Measurements from ENCODE around the gene NFIX.

NFIX gene

DNA sequence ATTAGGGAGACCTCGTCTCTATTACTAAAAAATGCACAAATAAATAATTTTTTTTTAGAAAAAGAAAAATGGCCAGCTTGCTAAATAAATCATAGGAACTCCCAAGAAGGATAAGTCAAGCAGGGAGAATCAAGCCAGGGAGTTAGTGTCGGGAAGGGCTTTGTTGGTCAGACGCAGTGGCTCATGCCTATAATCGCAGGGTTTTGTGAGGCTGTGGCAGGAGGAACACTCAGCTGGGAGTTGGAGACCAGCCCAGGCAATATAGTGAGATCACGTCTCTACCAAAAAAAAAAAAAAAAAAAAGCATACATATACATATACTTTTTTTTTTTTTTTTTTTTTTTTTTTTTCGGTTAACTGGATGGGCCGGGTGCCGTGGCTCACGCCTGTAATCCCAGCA is 131.8 kb downstream of the NFIX start:
- no peak for DNase-seq (ENCODE audit: low read depth in 2 of 2)

DNA sequence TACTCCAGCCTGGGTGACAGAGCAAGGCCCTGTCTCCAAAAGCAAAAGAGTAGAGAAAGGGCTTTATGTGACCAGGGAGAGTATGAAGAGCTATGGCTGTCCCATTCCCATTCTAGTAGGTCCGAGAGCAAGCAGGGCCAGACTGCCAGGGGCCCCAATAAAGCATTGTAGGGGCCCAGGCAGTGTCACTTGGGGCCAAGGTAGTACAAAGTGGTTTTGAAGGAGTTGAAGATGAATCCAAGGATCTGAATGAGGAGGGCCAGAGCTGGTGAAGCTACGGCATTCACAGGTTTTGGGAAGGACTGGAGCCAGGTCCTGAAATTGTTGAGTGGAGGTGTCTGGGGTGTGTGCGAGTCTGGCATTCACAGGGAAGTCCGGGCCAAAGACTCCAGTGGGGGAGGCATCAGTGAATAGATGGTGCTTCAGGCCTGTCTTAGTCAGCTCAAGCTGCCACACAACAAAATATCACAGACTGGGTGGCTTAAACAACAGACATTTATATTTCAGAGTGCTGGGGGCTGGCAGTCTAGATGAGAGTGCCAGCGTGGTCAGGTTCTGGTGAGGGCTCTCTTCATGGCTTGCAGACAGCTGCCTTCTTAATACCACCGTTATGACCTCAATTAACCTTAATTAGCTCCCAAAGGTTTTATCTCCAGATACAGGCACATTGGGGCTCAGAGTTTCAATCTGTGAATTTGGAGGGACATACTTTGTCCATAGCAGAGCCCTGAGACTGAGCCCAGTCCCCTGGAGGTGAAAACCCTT is 132.7 kb downstream of the NFIX start:
- DNase-seq (ENCODE audit: low read depth in 2 of 2) = no peak

DNA sequence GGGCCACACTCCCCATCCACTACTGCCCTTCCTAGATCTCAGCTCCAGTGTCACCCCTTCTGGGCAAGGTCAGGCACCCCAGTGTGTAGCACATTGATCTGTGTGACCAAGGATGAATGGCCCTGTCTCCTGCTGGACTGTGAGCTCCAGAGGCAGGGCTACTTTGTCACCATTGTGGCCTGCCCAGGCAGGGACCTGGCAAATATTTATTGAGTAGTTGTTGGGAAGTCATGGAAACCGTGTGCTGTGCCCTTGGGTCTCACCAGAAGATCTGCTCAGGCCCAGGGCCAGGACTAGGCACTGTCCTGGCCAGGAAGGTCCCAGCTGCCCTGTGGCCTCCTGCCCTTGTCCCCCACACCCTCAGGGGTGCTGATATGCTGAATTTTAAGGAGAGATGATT is 133.3 kb downstream of the NFIX start:
- no peak for DNase-seq (ENCODE audit: low read depth in 2 of 2)

DNA sequence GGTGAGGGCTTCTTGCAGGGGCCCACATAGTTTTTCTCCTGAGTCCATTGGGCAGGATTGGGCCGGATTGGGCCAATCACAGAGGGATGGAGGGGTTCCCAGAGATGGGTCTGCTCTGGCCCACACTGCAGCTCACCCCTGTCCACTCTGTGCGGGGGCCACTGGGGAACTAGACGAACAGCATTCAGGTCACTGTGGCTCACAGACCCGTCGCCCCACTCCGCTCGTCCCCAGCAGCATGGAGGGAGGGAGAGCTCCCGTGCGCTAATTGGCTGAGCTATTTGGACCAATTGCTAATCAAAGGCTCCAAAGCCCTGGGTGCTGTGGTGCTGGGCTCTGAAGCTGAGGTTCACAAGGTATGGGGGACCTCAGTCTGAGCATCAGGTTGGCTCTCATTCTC is 134.1 kb downstream of the NFIX start:
- no peak for DNase-seq (ENCODE audit: low read depth in 2 of 2)

DNA sequence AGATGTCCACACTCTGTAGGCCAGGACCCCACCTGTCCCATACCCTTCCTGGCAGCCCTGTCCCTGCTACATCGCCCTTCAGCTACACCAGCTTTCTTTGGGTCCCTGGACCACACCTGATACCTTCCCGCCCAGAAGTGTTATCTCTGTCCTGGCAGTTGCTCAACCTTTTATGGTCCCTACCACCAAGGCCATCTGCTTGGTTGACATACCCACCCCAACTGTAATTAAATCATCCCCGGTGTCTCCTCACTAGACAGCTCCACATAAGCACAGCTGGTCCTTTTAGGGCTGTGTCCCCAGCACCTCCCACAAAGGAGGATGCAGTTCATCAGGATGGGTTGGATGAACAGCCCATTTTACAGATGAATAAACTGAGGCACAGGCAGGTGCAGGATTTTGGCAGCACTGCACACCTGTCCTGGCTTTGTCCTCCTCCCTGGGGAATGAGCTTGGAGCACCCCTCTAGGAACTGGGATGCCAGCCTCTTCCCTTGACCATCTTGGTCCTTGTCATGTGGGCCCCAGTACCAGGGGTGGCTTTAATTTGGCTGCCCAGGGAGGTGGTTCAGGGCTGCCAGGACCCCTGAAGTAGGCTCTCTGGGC is 135.7 kb downstream of the NFIX start:
- no peak for DNase-seq (ENCODE audit: low read depth in 2 of 2)

DNA sequence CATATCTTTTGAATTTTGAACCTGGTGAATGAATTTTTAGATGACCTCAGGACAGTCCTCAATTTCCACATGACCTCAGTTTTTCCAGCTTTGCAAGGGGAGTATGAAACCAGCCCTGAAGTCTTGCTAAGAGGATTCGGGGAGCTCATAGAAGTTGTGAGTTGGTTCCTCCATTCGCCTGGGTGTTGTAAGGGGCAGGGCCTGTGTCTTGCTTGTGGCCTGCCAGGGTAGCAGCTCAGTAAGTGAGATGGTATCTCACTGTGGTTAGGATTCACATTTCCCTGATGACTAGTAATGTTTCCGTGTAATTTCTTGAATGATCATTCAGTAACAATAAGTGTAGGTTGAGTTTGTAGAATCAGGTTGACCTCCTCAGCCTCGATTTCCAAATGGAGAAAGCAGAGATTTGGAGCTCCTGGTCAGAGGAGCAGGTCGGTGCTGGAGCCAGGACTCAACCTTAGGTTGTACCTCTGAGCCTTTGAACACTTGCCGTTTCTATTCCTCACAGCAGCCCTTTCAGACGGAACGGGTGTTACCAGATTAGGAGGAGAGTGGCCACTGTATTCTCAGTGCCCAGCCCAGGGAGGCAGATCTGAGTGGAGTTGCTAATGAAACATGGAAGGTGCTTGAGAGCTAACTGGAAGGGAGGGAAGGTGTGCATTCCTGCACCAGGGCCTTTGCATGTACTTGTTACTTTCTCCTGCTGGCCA is 137.4 kb downstream of the NFIX start:
- DNase-seq (ENCODE audit: low read depth in 2 of 2) = peak in 1 of 2 donors; percentile 59

DNA sequence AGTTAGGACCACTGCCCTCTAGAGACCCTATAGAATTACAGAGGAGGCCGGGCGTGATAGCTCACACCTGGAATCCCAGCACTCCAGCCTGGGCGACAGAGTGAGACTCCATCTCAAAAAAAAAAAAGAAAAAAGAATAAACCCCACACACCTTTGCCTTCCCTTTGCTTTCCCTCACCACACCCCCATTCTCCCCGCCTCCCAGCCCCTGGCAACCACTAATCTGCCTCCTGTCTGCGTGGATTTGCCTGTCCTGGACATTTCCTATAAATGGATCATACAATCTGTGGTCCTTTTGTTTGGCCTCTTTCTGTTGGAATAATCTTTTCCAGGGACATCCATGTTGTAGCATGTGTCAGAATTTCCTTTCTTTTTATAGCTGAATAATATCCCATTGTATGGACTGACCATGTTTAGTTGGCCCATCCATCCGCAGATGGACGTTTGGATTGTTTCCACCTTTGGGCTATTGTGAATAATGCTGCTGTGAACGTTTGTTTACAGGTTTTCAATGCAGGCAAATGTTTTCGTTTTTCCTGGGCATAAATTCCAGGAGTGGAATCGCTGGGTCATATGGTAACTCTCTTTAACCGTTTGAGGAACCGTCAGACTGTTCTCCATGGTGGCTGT is 138.1 kb downstream of the NFIX start:
- DNase-seq (ENCODE audit: low read depth in 2 of 2) = no peak

DNA sequence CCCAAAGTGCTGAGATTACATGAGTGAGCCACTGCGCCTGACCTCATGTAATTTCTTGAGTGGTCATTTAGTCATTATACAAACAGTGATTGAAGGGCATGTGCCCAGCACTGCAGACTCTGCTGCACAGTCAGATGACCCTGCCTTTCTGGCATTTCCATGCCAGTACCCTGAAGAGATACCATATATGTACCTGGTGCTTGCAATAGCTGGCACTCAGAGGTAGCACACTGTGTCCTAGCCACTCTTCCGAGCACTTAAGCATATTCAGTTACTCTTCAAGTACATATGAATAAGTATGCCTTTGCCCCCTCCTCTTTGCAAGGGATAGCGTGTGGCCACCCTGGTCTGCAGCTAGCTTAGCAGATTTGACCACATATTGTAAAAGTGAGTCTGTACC is 139.4 kb downstream of the NFIX start:
- DNase-seq (ENCODE audit: low read depth in 2 of 2) = no peak

DNA sequence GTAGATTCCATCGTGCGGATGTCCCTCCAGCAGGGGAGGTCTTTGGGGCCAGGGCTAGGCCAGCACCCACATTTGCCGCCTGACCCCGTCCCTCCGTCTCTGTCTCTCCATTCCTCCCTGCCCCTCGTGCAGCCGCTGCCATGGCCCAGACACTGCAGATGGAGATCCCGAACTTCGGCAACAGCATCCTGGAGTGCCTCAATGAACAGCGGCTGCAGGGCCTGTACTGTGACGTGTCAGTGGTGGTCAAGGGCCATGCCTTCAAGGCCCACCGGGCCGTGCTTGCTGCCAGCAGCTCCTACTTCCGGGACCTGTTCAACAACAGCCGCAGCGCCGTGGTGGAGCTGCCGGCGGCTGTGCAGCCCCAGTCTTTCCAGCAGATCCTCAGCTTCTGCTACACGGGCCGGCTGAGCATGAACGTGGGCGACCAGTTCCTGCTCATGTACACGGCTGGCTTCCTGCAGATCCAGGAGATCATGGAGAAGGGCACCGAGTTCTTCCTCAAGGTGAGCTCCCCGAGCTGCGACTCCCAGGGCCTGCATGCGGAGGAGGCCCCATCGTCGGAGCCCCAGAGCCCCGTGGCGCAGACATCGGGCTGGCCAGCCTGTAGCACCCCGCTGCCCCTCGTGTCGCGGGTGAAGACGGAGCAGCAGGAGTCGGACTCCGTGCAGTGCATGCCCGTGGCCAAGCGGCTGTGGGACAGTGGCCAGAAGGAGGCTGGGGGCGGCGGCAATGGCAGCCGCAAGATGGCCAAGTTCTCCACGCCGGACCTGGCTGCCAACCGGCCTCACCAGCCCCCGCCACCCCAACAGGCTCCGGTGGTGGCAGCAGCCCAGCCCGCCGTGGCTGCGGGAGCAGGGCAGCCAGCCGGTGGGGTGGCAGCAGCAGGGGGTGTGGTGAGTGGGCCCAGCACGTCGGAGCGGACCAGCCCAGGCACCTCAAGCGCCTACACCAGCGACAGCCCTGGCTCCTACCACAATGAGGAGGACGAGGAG is 140.1 kb downstream of the NFIX start:
- DNase-seq (ENCODE audit: low read depth in 2 of 2) = no peak

DNA sequence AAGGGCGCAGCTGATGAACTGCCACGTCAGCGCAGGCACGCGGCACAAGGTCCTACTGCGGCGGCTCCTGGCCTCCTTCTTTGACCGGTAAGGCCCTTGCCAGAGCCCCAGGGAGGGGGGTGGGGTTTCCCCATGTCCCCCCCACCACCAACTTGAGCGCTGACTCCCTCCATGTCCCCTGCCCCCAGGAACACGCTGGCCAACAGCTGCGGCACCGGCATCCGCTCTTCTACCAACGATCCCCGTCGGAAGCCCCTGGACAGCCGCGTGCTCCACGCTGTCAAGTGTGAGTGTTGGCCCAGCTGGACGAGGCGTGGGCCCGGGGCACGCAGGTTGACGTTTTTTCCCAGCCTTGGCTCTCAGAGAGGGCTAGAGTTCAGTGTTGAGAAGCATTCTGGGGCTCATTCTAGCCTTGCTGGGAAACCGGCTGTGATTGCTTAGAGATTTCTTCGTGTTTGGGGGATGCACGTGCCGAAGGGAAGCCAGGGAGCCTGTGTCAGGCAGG is 142.1 kb downstream of the NFIX start:
- no peak for DNase-seq (ENCODE audit: low read depth in 2 of 2)

DNA sequence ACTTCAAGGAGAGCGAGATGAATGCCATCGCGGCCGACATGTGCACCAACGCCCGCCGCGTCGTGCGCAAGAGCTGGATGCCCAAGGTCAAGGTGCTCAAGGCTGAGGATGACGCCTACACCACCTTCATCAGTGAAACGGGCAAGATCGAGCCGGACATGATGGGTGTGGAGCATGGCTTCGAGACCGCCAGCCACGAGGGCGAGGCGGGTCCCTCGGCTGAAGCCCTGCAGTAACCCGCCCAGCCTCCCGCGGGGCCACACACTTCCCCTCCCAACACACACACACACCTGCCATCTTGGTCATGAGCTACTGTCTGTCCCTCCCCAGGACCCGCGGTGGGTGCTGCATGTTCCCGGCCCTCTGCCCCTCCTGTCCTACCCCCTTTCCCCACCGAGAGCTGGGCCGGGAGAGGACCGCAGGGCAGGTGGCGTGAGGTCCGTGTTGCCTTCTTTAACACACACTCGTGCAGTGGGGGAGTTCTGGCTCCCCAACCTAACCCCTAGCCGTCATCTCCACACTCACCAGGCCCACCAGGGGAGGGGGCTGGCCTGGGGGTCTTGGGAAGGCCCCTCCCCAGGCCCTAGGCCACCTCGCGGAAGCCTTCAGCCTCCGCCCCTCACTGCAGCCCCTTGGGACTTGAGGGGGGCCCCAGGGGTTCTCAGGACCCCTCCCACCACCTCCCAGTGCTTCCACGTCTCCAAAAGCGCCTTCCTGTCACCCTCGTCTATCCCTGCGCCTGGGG is 143.1 kb downstream of the NFIX start:
- DNase-seq (ENCODE audit: low read depth in 2 of 2) = no peak

DNA sequence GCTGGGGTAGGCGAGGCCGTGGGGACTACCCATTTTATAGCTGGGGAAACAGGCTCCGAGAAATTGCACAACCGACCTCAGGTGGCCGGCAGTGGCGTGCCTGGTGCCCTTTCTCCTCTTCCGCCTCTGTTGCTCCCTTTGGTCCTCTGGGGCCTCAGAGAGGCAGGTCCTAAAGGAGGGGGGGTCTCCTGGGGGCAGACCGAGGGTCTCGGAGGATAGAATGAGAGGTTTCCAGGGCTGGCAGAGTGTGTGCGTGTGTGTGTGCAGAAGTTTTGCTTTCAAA is 143.6 kb downstream of the NFIX start:
- DNase-seq (ENCODE audit: low read depth in 2 of 2) = no peak

DNA sequence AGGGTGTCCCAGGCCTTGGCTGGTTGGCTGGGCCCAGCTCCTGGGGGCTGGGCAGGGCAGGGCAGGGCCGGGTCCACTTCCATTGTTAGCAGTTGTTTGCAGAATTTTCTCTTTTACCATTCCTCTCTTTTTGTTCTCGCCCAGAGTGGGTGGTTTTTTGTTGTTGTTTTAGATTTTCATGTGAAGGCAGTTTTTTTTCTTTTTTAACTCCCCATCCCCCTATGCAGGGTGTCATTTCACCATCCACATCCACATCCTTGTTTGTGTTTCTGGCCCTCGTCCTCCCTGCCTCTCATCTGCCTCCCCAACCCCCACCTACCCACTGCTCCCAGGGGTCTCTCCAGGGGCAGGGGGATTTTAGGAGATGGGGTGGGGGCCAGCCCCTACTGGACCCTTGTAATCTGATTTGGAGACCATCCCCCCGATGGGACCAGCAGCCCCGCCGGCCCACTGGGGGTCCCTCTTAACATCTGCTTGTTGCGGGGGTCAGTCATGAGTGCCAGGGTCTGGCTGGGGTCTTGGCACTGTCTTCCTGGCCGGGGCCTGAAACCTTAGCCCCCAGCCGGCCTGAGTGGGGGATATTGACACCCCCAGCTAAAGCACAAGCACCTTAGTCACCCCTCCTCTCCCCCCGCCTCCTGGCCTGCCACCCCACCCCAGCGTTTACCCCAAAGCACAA is 144.5 kb downstream of the NFIX start:
- no peak for DNase-seq (ENCODE audit: low read depth in 2 of 2)

DNA sequence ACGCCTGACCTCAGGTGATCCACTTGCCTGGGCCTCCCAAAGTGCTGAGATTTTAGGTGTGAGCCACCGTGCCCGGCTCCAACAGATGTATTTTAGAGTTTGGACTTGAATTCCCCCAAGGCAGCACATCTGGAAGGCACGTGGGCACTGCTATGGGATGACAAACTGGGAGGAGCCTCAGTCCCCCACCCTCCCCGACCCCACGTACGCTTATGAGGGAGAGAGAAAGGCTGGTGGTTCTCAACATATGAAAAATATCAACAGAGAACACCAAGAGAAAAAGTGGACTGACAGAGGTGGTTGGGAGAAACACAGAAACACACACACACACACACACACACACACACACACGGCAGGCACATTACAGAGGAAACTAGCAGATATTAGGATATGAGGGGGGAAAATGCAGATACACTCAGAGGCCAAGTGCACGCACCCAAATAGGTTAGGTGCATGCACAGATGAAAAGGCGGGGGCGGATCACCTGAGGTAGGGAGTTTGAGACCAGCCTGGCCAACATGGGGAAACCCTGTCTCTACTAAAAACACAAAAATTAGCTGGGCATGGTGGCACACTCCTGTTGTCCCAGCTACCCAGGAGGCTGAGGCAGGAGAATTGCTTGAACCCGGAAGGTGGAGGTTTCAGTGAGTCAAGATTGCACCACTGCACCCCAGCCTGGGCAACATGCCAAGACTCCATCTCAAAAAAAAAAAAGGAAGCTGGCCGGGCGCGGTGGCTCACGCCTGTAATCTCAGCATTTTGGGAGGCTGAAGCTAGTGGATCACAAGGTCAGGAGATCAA is 151.7 kb downstream of the NFIX start:
- no peak for DNase-seq (ENCODE audit: low read depth in 2 of 2)

Measured in stimulated activated CD8-positive, alpha-beta memory T cell treated with anti-CD3 and anti-CD28 coated beads, Interleukin-2, amount 100 ng/mL, for 48 hours (primary cell).